ENCODE measurements around the gene TNFRSF19. TPM values are rescaled to one million over a fixed set of nuclear protein-coding genes. Genes with fewer than 3 reads are reported as not detected.

Gene TNFRSF19
- total RNA-seq, 1 donor from 2014 or later: 0.85 TPM

GRCh38 chr13:23711355-23711754 lies 141.1 kb downstream of the TNFRSF19 start:
- Histone ChIP-seq H3K4me3 (no peak overlapping the region), H3K36me3 (no peaks in the 10 kb centered on the region), H3K27ac (no peak overlapping the region), H3K9me3 (no peaks in the 10 kb centered on the region), H3K27me3 (no peaks in the 10 kb centered on the region), H3K4me1 (no peaks in the 10 kb centered on the region)
- intact Hi-C loops (cut with DNase I): no loop called here
- no peak for DNase-seq (ENCODE audit: low spot score in 2 of 2)
- TF ChIP-seq CTCF (IDR thresholded peaks at IDR 0.05): no peak

GRCh38 chr13:23714672-23715071 lies 144.5 kb downstream of the TNFRSF19 start:
- no peak for DNase-seq (ENCODE audit: low spot score in 2 of 2)
- TF ChIP-seq CTCF (IDR thresholded peaks at IDR 0.05): no peak
- Histone ChIP-seq H3K27me3 (no peaks in the 10 kb centered on the region), H3K36me3 (no peaks in the 10 kb centered on the region), H3K4me3 (no peak overlapping the region), H3K9me3 (no peaks in the 10 kb centered on the region), H3K4me1 (no peaks in the 10 kb centered on the region), H3K27ac (no peak overlapping the region)
- intact Hi-C loops (cut with DNase I): loop anchor here (5.0 kb wide), 1 partner anchor 158 kb away; no protein-coding TSS in a partner anchor

- no peak overlapping the region for H3K4me3 ChIP-seq
- no peaks in the 10 kb centered on the region for H3K27me3 ChIP-seq
- DNase-seq (ENCODE audit: low spot score in 2 of 2): no peak
- no peaks in the 10 kb centered on the region for H3K36me3 ChIP-seq
- no peak overlapping the region for H3K27ac ChIP-seq
- H3K9me3 ChIP-seq: no peaks in the 10 kb centered on the region
- no peak for TF ChIP-seq CTCF (IDR thresholded peaks at IDR 0.05)
- H3K4me1 ChIP-seq: no peaks in the 10 kb centered on the region
- intact Hi-C loops (cut with DNase I): loop anchor here (5.0 kb wide), 1 partner anchor 157 kb away; no protein-coding TSS in a partner anchor
Measured at GRCh38 chr13:23715092-23715761, 145.0 kb downstream of the TNFRSF19 start.

- Histone ChIP-seq H3K4me3 (no peak overlapping the region), H3K27me3 (no peaks in the 10 kb centered on the region), H3K9me3 (no peaks in the 10 kb centered on the region), H3K4me1 (no peaks in the 10 kb centered on the region), H3K36me3 (no peaks in the 10 kb centered on the region), H3K27ac (no peak overlapping the region)
- TF ChIP-seq CTCF (IDR thresholded peaks at IDR 0.05): no peak
- intact Hi-C loops (cut with DNase I): loop anchor here (5.0 kb wide), 1 partner anchor 157 kb away; no protein-coding TSS in a partner anchor
- DNase-seq (ENCODE audit: low spot score in 2 of 2): no peak
Measured at GRCh38 chr13:23715762-23716235, 145.6 kb downstream of the TNFRSF19 start.

GRCh38 chr13:23716401-23716800 lies 146.2 kb downstream of the TNFRSF19 start:
- Histone ChIP-seq H3K4me3 (no peak overlapping the region), H3K4me1 (no peaks in the 10 kb centered on the region), H3K27ac (no peak overlapping the region), H3K27me3 (no peaks in the 10 kb centered on the region), H3K9me3 (no peaks in the 10 kb centered on the region), H3K36me3 (no peaks in the 10 kb centered on the region)
- intact Hi-C loops (cut with DNase I): loop anchor here (5.0 kb wide), 1 partner anchor 156 kb away; no protein-coding TSS in a partner anchor
- TF ChIP-seq CTCF (IDR thresholded peaks at IDR 0.05): no peak
- DNase-seq (ENCODE audit: low spot score in 2 of 2): no peak
